Stimulated activated naive CD4-positive, alpha-beta T cell treated with Interleukin-2 at 50 U/mL for 16 hours (primary cell): ENCODE data around the gene TESK2.
A peak's percentile ranks its signal among the peaks of the same experiment; 100 is the strongest.
"Not testable (repeated sequence)": the region's sequence is repeated elsewhere in the genome, so short reads cannot be mapped to it uniquely, and the experiment has no call there.

Experiments used
- DNase-seq: peaks from one replicate; lab custom pipeline; 2025; lab: John Stamatoyannopoulos, UW

Gene TESK2

GRCh38 chr1:45510036-45510971 lies 19.3 kb upstream of the TESK2 start:
- DNase-seq = no peak

- DNase-seq = no peak
Observed at GRCh38 chr1:45508295-45509151, 17.6 kb upstream of the TESK2 start.

GRCh38 chr1:45507893-45508292 lies 16.9 kb upstream of the TESK2 start:
- no peak for DNase-seq

- no peak for DNase-seq
Observed at GRCh38 chr1:45507195-45507594, 16.2 kb upstream of the TESK2 start.

GRCh38 chr1:45503462-45504360 lies 12.7 kb upstream of the TESK2 start:
- DNase-seq = no peak

- no peak for DNase-seq
Observed at GRCh38 chr1:45501505-45501859, 10.5 kb upstream of the TESK2 start.

- no peak for DNase-seq
Observed at GRCh38 chr1:45499415-45499769, 8.4 kb upstream of the TESK2 start.

GRCh38 chr1:45498279-45498678 lies 7.3 kb upstream of the TESK2 start:
- no peak for DNase-seq

GRCh38 chr1:45493116-45493697 lies 2.2 kb upstream of the TESK2 start:
- peak; percentile 16 for DNase-seq

- no peak for DNase-seq
Observed at GRCh38 chr1:45492691-45493090, 1.7 kb upstream of the TESK2 start.

GRCh38 chr1:45491487-45492260 lies 711 bp upstream of the TESK2 start:
- DNase-seq = no peak

GRCh38 chr1:45490121-45490625 lies 790 bp downstream of the TESK2 start:
- DNase-seq = no peak

- DNase-seq = peak; percentile 64
Observed at GRCh38 chr1:45489379-45489778, 1.6 kb downstream of the TESK2 start.

GRCh38 chr1:45488666-45489377 lies 2.1 kb downstream of the TESK2 start:
- DNase-seq = no peak

GRCh38 chr1:45485949-45486348 lies 5.0 kb downstream of the TESK2 start:
- DNase-seq = no peak

- DNase-seq = no peak
Observed at GRCh38 chr1:45479039-45479748, 11.8 kb downstream of the TESK2 start.

GRCh38 chr1:45478121-45478814 lies 12.7 kb downstream of the TESK2 start:
- no peak for DNase-seq

- DNase-seq = no peak
Observed at GRCh38 chr1:45477646-45478045, 13.3 kb downstream of the TESK2 start.

- DNase-seq = not testable (repeated sequence)
Observed at GRCh38 chr1:45474194-45474593, 16.8 kb downstream of the TESK2 start.
